HEK293T (cell line): ENCODE results near the gene COX6A1.

Experiments
- BHLHE40 ChIP-seq: fragments of 450-650 bp; IDR thresholded peaks from 2 replicates; pipeline ENCODE4 v1.6.1; 2016; ENCODE audit warnings: mild to moderate bottlenecking, moderate library complexity, borderline replicate concordance
- FOXK2 ChIP-seq: fragments of 450-650 bp; IDR thresholded peaks from 2 replicates; pipeline ENCODE4 v1.6.1; 2016; ENCODE audit warnings: mild to moderate bottlenecking
- FOXM1 ChIP-seq: fragments of 450-650 bp; IDR thresholded peaks from 2 replicates; pipeline ENCODE4 v1.6.1; 2017; ENCODE audit warnings: mild to moderate bottlenecking, borderline replicate concordance
- SP1 ChIP-seq: fragments of 450-650 bp; IDR thresholded peaks from 2 replicates; pipeline ENCODE4 v1.6.1; 2017
- SUZ12 ChIP-seq: fragments of 450-650 bp; IDR thresholded peaks from 2 replicates; pipeline ENCODE4 v1.6.1; 2016; ENCODE audit warnings: mild to moderate bottlenecking
- TARDBP ChIP-seq: fragments of 450-650 bp; IDR thresholded peaks from 2 replicates; pipeline ENCODE4 v1.6.1; 2016

GRCh38 chr12:120432772-120433525, 5.0 kb upstream of the COX6A1 start:
- TF ChIP-seq BHLHE40 (no peak), SP1 (no peak), FOXM1 (no peak), FOXK2 (no peak), TARDBP (no peak), SUZ12 (no peak)
